VCaP (cell line): ENCODE data around the gene SLC25A21.

Experiments
- H3K27ac ChIP-seq: fragments of 450-650 bp; 2 replicates; pipeline ENCODE4 v1.5.1; 2017
- CTCF ChIP-seq: fragments of 450-650 bp; conservative IDR thresholded peaks from 2 replicates; pipeline ENCODE4 v1.5.1; 2017; ENCODE audit warnings: mild to moderate bottlenecking, moderate library complexity

SLC25A21 gene

GRCh38 chr14:36718216-36718615 is 454.2 kb downstream of the SLC25A21 start:
- H3K27ac ChIP-seq, result no peak overlapping the region
- no peak for TF ChIP-seq CTCF

GRCh38 chr14:36717363-36717762 is 455.0 kb downstream of the SLC25A21 start:
- no peak overlapping the region for H3K27ac ChIP-seq
- TF ChIP-seq CTCF, result no peak

GRCh38 chr14:36716614-36717184 is 455.7 kb downstream of the SLC25A21 start:
- no peak for TF ChIP-seq CTCF
- no peak overlapping the region for H3K27ac ChIP-seq

GRCh38 chr14:36713960-36714703 is 458.3 kb downstream of the SLC25A21 start:
- H3K27ac ChIP-seq, result no peak overlapping the region
- no peak for TF ChIP-seq CTCF

GRCh38 chr14:36707570-36707969 is 464.8 kb downstream of the SLC25A21 start:
- TF ChIP-seq CTCF, result no peak
- no peak overlapping the region for H3K27ac ChIP-seq

GRCh38 chr14:36702474-36702873 is 469.9 kb downstream of the SLC25A21 start:
- no peak overlapping the region for H3K27ac ChIP-seq
- TF ChIP-seq CTCF, result no peak

- TF ChIP-seq CTCF, result no peak
- no peak overlapping the region for H3K27ac ChIP-seq
Observed at GRCh38 chr14:36701132-36701531, 471.3 kb downstream of the SLC25A21 start.
